GM18861 (cell line): ENCODE results near the gene TAF1C.
"Not testable (repeated sequence)": the region's sequence is repeated elsewhere in the genome, so short reads cannot be mapped to it uniquely, and the experiment has no call there.

Experiments used
- ATAC-seq: cut with Tn5 transposase; IDR thresholded peaks from one replicate; pipeline ENCODE4 v1.9.1; 2021; ENCODE audit not compliant: unreplicated experiment

TAF1C gene, protein sequence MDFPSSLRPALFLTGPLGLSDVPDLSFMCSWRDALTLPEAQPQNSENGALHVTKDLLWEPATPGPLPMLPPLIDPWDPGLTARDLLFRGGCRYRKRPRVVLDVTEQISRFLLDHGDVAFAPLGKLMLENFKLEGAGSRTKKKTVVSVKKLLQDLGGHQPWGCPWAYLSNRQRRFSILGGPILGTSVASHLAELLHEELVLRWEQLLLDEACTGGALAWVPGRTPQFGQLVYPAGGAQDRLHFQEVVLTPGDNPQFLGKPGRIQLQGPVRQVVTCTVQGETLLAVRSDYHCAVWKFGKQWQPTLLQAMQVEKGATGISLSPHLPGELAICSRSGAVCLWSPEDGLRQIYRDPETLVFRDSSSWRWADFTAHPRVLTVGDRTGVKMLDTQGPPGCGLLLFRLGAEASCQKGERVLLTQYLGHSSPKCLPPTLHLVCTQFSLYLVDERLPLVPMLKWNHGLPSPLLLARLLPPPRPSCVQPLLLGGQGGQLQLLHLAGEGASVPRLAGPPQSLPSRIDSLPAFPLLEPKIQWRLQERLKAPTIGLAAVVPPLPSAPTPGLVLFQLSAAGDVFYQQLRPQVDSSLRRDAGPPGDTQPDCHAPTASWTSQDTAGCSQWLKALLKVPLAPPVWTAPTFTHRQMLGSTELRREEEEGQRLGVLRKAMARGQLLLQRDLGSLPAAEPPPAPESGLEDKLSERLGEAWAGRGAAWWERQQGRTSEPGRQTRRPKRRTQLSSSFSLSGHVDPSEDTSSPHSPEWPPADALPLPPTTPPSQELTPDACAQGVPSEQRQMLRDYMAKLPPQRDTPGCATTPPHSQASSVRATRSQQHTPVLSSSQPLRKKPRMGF

DNA sequence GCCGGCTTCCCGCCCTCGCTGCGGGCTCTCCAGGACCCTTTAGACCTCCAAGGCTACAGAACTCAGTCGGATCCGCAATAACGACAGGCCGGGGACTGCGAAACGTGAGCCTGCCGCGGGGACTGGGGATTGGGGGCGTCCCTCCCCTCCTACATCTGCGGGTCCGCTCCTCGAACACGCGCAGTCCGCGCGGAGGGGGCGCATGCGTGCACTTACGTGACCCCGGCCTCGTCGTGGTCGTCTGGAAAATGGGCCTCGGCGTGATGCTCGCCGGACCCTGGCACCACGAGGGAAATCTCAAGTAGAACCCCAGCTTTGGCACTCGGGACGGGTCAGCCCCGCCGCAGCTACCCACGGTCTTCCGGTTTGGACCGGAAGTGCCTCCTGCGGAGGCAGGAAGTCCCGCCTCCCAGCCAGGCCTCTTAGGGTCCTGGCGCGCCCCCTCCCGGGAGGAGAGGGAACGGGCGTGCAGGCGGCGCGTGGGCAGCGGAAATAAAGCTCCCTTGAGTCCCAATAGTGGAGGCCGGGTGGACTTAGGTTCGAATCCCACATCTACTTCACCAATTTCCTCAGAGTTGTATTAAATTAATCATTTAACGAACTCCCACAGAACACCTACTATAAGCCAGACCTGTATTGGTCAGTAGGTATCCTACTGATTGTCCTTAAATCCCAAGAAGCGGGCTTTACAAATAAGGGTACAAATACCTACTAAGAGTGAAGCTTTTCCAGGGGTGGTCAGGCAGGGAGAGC, at the start of gene TAF1C:
TSS of gene TAF1C (minus strand) at position 373 of the 753 bp plus-strand sequence. CDS start 2,069 bp downstream, outside the sequence.
- ATAC-seq, result peak; percentile 91

DNA sequence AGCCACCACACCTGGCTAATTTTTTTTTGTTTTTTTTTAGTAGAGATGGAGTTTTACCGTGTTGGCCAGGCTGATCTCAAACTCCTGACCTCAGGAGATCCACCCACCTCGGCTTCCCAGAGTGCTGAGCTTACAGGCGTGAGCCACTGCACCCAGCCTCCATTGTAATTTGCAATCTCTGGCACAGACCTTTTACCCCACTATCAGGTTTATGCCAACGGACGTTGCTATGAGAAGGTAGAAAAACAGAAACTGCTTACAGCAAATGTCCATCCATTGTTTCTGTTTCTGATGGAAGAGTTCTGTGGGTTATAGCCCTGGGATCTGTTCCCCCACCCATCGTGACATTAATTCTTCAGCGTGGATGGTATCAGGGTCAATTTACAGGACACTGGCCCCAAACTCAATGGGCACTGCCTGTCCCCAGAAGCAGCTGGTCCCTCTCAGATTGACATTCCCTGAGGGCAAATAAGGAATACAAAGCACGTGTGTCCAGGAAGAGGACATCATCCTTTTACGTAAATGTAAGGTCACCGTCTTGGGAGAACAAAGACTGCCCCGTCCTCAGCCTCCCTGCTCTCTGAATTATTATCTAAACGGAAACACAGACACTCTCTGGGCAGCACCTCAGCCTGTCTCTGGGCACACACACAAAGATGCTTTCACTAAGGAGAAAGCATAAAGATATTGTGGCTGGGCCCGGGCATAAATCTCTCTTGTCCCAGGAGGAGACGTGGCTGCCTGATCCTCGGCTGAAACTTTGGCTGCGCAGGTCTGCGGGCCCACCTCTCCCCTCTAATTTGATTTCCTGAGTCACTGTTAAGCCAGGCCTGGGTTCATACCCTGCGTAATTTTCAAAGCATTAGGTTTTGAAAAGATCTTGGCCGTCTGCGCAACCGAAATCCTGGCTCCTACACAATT, 47.7 kb upstream of the TAF1C start:
- no peak for ATAC-seq

GRCh38 chr16:84233748-84234147, 46.9 kb upstream of the TAF1C start:
- ATAC-seq, result no peak

- ATAC-seq, result no peak
These were observed 46.1 kb upstream of the TAF1C start for GRCh38 chr16:84232969-84233368.

DNA sequence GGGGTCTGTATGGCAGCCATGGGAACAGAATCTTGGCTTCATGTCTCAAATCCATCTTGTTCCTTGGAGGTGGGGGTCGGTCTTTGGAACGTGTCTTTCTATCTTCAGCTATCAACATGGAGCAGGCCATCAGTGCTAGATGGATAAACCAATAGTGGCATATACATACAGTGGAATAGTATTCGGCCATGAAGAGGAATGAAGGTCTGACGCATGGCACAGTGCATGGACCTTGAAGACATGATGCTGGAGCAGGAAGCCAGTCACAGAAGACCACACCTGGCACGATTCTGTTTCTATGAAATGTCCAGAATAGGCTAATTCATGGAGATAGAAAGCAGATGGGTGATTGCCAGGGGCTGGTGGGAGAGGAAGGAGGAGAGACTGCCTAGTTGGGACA, 45.2 kb upstream of the TAF1C start:
- no peak for ATAC-seq

- ATAC-seq, result no peak
These were observed 42.6 kb upstream of the TAF1C start for GRCh38 chr16:84229471-84229870.

DNA sequence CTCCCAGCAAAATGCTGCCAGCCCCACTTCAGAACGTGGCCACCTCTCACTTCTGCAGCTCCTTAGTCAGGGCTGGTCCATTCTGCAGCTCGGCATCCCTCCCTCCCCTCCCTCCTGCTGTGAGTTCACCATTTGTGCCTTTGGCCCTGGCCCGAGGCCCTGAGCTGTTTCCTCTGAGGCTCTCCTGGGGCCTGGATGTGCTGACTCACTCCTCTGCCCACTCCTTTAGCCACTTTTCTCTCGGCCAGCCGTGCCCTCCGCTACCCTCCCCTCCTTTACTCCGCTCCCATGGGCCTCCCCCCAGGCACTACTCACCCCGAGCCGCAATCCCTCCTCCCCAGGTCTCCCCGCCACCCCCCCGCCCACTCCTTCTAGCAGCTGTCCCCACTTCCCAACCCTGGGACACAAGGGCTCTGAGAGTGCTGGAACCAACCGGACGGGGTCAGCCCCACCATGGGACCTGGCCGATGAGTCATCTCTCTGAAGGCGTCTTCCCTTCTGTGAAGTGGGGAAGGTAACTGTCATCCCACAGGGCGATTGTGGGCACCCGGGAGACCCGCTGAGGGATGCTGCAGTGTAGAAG, 41.5 kb upstream of the TAF1C start:
- ATAC-seq, result no peak

DNA sequence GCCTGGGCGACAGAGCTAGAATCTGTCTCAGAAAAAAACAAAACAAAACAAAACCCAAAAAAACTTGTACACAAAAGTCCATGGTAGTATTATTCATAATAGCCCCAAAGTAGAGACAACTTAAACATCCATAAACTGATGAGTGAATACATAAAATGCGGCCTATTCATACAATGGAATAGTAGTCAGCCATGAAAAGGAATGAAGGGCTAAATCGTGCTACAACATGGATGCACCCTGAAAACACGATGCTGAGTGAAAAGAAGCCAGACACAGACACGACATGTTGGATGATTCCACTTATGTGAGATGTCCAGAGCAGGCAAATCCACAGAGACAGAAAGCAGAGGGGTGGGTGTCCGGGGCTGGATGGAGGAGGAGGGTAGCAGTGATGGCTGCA, 40.7 kb upstream of the TAF1C start:
- ATAC-seq, result no peak

- no peak for ATAC-seq
These were observed 39.2 kb upstream of the TAF1C start for GRCh38 chr16:84226026-84226425.

DNA sequence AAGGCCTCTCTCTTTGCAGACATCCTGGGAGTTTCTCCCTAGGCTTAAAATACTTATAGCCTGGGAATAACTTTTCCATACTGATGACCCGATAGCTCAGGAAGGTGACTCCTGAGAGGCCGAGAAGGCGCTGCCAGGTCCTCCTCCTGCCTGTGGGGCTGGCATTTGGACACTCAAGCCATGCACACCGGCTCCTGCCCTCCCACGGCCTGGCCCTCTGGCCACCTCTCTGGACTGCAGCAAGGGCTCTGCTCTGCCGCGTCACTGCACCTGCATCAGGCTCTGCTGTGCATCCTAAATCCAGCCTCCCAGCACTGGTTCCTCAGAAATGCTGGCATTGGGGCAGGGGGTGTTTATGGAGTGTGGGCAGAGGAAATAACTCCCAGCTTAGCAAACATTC, 38.7 kb upstream of the TAF1C start:
- ATAC-seq, result no peak

DNA sequence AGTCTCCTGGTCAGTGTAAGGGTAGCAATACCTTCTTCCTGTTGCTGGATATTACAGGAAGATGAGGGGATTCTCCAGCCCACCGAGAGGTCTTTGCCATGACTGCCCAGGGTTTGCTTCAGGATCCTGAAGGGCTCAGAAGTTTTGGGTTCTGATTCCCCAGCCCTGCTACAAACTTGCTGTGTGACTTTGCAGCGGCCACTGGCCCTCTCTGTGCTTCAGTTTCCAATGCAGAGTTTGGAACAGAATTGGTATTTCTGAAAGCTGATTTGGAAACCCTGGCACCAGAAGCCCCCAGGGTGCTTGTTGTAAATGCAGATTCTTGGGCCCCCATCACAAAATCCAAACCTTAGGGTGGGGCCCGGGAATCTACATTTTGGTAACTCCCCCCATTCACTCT, 38.3 kb upstream of the TAF1C start:
- ATAC-seq, result no peak

DNA sequence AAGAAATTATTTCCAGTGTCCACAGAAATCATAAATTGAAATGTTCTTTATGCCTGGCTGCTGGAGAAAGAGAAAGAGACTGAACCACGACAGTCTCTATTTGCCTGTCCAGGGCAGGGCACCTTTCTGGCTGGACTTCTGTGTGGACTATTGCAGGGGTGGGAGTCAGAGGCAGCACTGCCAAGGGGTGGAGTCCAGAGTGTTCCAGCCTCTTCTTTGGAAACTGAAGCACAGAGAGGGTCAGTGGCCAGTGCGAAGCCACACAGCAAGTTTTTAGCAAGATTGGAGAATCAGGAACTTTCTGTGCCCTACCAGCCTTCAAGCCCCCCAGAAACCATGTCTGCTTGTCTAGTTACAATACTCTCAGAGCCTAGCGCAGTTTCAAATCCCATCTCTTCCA, 37.7 kb upstream of the TAF1C start:
- no peak for ATAC-seq

- ATAC-seq, result no peak
These were observed 36.6 kb upstream of the TAF1C start for GRCh38 chr16:84223456-84223855.

GRCh38 chr16:84220851-84221250, 34.0 kb upstream of the TAF1C start:
- ATAC-seq, result no peak

DNA sequence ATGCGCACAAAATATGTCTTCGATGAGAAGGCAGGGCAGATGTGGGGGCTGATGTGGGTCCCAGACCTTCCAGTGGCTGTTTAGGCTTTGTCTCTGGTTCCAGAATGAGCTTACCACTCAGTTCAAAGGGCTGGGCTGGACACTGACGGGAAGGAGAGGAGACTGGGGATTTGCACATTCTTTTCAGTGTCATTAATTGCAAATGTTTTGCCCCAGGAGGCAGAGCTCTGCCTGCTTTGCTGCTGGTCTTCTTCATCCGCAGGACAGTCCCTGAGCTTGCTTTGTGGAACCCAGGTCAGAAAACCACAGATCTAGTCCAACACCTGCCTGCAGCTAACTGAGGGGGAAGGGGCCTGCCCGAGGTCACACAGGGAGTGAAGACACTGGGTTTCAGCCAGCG, 32.1 kb upstream of the TAF1C start:
- no peak for ATAC-seq

DNA sequence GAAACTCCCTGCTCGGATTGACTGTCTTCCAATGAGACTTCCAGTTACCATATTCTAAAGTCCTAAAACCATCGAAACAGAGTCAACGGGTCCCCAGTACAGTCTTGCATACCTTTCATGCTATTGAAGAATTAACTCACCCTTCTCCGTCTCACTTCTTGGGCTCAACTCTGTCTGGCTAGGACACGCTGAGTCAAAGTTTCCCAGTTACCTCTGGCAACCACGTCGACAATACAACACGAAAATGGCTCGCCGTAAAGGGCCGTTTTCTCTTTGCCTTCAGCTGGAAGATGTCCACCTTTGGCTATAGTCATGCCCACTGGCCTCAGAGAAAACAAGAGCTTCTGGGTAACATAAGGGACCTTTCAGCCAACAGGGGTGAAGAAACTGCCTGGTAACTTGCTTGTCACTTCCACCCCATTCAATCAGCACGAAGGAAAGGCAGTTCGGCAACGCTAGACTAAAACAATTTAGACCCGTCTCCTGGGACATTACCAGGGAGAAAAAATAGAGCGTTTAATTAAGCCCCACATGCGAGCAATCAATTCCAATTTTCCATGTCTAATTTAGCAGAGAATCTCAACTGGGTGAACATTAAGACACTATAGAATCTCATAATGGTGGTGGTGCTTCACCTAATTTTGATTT, 31.4 kb upstream of the TAF1C start:
- no peak for ATAC-seq

DNA sequence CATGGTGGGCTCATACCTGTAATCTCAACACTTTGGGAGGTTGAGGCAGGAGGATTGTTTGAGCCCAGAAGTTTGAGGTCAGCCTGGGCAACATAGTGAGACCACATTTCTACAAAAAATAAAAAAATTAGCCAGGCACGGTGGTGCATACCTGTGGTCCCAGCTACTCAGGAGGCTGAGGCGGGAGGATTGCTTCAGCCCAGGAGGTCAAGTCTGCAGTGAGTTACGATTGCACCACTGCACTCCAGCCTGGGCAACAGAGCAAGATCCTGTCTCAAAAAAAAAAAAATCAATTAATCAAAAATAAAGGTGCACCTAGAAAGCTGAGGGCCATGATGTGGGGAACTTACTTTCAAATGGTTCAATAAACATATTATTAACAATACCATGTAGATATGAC, 29.3 kb upstream of the TAF1C start:
- not testable (repeated sequence) for ATAC-seq

- ATAC-seq, result no peak
These were observed 28.7 kb upstream of the TAF1C start for GRCh38 chr16:84215531-84215930.

DNA sequence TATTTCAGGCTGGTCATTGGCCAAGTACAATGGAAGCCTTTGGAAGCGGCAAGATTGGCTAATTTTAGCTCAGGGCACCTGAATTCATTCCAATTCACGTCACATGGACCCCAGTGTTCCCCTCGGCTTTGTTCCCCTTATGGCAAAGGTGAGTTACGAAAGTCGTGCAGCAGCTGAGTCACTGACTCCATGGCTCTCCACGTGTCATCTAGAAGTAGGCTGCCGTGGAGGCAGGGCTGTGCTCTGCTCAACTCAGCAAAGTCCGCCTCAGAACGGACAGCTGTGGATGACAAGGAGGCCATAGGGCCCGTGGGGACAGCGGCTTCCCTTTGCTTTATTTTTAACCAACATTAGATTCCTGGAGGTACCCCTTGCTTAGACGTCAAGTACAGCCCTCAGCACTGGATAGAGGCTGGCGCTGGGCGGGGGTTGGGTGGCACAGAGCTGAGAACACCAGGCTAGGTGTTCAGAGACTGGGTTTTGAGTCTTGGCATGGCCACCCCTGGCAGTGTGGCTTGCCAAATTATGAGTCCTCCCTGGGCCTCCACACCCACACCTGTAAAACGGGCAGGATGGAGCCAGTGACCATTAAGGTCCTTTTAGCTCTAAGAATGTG, 27.7 kb upstream of the TAF1C start:
- no peak for ATAC-seq
